ENCODE measurements around the gene MYO15B.

MYO15B gene

DNA sequence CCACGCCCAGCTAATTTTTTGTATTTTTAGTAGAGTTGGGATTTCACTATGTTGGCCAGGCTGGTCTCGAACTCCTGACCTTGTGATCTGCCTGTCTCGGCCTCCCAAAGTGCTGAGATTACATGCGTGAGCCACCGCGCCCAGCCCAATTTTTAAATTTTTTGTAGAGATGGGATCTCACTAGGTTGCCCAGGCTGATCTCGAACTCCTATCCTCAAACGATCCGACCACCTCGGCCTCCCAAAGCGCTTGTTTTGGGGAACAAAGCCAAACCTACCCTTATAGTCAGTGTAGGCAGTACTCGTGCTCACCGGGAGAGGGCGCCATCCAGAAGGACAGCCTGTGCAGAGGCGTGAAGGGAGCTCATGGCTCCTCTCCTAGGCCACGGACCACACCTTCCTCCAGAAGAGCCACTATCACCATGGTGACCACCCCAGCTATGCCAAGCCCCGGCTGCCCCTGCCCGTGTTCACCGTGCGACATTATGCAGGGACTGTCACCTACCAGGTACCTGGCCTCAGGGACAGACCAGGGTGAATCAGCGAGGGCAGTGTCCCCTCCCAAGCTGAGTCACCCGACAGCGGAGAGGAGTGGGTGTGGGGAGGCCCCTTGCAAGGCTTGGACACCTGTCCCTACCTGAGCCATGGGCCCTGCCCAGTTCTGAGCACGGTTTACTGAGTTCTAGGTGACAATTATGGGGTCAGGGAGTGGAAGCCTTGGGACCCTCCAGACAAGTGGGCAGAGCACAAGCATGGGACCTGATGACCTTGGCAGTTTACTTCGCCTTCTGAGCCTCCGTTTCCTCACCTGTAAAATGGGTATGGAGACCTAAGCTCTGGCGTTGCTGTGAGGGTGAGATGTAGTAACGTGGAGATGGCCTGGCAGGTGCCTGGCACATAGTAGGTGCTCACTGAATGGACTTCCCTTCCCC, 13.7 kb downstream of the MYO15B start:
- DNase-seq (ENCODE audit: low spot score) (peak; percentile 58), FAIRE-seq (no peak)

DNA sequence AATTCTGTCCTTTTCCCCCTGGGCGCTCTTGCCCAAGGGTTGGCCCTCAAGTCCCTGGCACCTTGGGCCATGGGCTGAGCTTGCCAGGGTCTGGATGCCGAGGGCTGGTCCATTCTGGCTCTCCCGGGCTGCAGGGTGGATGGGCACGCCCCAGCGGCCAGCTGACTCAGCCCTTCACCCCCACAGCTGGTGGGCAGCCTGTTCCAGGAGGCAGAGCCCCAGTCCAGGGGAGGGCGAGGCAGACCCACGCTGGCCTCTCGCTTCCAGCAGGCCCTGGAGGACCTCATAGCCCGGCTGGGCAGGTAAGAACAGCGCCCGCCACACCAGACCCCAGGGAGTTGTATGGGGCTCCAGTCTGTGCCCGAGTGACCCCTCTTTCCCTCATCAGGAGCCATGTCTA, 15.0 kb downstream of the MYO15B start:
- no peak for FAIRE-seq
- no peak for DNase-seq (ENCODE audit: low spot score)

DNA sequence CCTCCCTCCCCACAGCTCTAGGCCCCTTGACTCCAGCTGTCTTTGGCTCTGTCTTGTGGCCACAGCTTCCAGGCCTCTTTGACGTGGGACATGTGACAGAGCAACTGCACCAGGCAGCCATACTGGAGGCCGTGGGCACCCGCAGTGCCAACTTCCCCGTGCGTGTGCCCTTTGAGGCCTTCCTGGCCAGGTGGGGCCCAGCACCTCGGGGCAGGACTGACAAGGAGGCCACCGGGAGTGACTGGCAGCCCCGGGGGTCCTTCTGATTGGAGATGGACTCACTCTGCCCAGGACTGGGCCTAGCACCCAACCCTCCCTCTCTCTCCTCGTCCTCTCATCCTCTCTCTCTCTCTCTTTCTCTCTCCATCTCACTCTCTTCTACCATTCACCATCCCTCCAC, 15.5 kb downstream of the MYO15B start:
- DNase-seq (ENCODE audit: low spot score): no peak
- no peak for FAIRE-seq

DNA sequence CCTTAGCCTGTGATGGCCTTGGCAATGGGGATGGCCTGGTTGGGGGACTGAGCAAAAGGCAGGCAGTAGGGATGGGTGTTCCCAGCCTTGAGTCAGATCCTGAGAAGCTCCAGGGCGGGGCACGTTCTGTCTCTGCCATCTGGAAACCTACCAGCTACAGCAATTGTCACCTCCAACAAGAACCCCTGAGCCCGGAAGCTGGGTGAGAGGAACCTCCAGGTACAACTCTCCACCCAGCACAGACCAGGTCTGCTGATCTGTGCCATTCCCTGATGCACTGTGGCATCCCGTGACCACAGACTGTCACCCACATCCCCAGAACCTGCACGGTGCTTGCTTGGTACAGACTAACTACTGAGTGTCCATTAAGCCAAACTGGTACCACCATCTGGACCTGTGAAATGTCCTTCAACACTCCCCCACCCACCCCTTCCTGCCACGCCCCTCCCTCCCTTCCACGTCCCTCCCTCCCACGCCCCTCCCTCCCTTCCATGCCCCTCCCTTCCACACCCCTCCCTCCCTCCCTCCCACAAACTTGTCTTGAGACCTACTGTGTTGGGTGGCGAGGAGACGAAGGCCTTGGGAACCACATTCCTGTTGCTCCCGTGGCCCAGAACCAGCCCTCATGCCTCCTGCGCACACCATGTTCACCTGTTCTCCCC, 16.6 kb downstream of the MYO15B start:
- DNase-seq (ENCODE audit: low spot score) (no peak), FAIRE-seq (no peak)

DNA sequence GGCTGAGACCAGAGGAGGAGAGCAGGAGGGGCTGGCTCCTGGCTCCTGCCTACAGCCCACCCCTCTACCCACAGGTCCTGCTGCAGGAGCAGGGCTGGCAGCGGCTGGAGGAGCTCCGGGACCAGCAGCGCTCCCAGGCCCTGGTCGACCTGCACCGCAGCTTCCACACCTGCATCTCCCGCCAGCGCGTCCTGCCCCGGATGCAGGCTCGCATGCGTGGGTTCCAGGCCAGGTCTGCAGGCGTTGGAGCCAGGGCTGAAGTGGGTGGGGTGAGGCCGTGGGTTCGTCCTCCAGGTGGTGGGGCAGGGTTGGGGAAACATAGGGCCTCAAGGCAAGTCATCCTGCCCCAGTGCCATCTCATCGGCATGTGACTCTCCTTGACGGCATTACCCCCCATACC, 18.2 kb downstream of the MYO15B start:
- FAIRE-seq: no peak
- no peak for DNase-seq (ENCODE audit: low spot score)

DNA sequence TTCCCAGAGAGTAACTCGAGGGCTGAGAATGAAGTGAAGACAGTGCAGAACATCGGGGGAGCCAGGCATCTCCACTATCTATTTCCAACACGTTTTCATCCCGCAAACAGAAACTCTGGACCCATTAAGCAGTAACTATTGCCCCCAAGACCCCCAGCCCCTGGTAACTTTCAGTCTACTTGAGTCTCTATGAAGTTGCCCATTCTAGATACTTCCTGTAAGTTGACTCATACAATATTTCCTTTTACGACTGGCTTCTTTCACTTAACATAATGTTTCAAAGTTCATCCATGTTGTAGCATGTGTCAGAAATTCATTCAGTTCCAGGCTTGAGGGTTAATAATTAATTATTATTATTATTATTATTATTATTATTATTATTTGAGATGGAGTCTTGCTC, 19.5 kb downstream of the MYO15B start:
- no peak for FAIRE-seq

DNA sequence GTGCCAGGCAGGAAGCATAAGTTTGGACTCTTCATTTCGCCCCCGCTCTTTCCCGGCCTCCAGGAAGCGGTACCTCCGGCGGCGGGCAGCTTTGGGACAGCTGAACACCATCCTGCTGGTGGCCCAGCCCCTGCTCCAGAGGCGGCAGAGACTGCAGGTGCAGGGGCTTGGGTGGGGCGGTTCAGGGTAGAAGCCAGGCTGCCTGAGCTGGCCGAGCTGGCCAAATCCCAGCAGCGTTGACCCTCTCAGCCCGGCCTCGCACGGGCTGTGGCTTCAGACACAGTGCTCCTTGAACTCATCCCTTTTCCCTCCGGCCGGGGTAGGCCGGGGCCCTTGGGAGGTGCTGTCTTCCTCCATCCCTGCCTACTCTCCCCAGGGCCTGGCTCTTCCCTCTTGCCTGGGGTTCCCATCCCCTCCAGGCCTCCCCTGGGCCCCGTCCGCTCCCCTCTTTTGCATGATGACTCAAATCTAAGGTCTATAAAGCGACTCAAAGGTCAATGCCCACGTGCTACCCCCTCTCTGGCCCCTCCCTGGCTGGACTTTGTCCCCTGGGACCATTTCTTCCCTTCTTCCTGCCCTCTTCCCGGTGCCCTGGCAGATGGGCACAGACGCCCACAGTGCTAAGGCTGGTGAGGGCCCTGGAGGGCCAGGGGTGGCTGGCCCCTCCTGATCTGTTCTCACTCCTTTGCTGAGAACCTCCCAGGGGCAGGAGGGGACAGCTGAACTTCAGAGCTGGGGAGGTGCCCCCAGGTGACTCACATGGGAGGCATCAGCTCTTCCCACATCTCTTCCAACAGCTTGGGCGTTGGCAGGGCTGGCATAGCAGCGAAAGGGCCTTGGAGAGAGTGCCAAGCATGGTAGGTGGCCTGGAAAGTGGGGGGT, 22.7 kb downstream of the MYO15B start:
- no peak for FAIRE-seq
- DNase-seq (ENCODE audit: low spot score): peak; percentile 27

More for the DNA sequence above, 19.5 kb downstream of the MYO15B start:
- DNase-seq (ENCODE audit: low spot score): no peak

DNA sequence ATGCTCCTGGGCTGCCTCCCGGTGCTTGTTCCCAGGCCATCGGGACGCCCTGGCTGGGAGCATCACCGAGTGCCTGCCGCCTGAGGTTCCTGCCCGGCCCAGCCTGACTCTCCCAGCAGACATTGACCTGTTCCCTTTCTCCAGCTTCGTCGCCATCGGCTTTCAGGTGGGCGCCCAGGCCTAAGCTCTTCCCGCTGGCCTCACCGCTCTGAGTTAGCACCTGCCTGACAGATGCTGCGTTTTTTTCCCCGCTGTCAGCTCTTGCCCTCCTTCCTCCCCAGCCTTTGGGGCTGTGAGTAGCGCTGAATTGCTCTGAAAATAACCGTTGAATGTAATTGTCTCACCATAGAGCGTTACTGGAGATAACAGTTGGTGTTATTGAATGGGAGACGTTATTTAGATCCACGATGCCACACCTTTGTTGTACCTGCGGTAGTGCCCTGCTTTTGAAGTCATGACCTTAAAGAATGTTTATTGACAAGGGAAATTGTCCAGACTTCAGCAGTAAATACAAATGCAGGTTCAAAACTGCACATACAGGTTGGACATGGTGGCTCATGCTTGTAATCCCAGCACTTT, 24.3 kb downstream of the MYO15B start:
- no peak for FAIRE-seq

GRCh38 chr17:75612906-75613626, 25.5 kb downstream of the MYO15B start:
- FAIRE-seq (no peak), DNase-seq (ENCODE audit: low spot score) (no peak)

More for the DNA sequence above, 24.3 kb downstream of the MYO15B start:
- DNase-seq (ENCODE audit: low spot score): no peak

GRCh38 chr17:75614006-75614405, 26.4 kb downstream of the MYO15B start:
- FAIRE-seq (no peak), DNase-seq (ENCODE audit: low spot score) (no peak)

- DNase-seq (ENCODE audit: low spot score) (no peak), FAIRE-seq (no peak)
Observed at GRCh38 chr17:75614556-75615270, 27.1 kb downstream of the MYO15B start.

DNA sequence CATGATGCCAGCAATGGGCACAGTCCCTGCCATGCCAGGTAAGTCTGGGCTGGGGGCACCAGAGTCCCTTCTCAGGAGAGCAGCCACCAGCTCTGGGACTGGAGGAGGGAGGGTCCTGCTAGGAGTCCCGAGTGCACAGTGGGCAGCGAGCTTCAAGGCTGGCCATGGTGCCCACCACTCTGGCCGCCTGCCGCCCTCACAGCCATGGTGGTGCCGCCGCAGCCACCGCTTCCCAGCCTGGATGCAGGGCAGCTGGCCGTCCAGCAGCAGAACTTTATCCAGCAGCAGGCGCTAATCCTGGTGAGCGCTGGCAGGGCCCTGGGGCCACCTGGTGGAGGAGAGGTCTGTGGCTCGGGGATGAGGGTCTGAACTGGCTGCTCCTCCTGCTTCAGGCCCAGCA, 27.7 kb downstream of the MYO15B start:
- no peak for DNase-seq (ENCODE audit: low spot score)

GRCh38 chr17:75616521-75617122, 29.0 kb downstream of the MYO15B start:
- DNase-seq (ENCODE audit: low spot score): no peak
- no peak for FAIRE-seq

More for the DNA sequence above, 27.7 kb downstream of the MYO15B start:
- FAIRE-seq: no peak

- no peak for DNase-seq (ENCODE audit: low spot score)
- FAIRE-seq: no peak
Observed at GRCh38 chr17:75617218-75617617, 29.6 kb downstream of the MYO15B start.

GRCh38 chr17:75617675-75618074, 30.1 kb downstream of the MYO15B start:
- DNase-seq (ENCODE audit: low spot score): no peak
- FAIRE-seq: no peak

- no peak for FAIRE-seq
- DNase-seq (ENCODE audit: low spot score): peak; percentile 5
Observed at GRCh38 chr17:75619506-75620431, 32.2 kb downstream of the MYO15B start.

DNA sequence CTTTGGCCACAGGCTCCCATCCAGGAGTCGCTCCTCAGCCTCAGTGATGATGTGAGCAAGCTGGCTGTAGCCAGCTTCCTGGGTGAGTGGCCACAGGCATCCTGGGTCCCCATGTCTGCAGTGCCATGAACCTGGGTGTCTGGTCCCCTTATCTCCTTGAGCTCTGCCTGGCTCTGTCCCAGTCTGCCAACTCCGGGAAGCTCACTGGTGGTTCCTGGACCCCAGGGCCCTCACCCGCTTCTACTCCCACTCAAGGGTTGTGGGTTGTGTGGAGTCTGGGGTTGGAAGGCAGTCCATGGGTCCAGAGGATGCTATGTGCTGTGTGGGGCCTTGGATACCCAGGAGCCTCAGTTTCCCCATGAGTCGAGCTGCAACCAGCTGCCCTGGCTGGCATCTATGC, 33.9 kb downstream of the MYO15B start:
- FAIRE-seq: no peak
- DNase-seq (ENCODE audit: low spot score): no peak

DNA sequence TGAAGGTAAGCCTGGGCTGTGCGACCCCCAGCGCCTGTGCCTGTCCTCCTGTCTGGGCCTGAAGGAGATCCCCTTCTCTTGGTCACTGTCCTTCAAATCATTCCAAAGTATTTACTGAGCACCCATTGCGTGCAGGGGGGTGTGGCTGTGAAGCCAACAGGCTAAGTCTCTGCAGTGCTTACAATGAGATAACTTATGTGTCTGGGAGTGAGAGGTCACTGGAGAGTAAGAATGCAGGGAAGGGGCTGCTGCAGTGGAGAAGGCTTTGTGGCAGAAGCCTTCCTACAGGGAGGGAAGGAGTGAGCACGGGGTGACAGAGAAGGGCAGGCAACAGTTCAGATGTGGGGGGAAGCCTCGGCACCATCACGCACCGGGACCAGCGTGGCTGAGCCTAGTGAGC, 34.5 kb downstream of the MYO15B start:
- DNase-seq (ENCODE audit: low spot score) (no peak), FAIRE-seq (no peak)

All from RCC 7860 (cell line).